Measurements from ENCODE around the gene KLK3.

- TF ChIP-seq CREB1 (IDR thresholded peaks at IDR 0.05) (no peak), CREB1 (CRISPR knock-in tag; IDR thresholded peaks at IDR 0.05) (no peak), ZC3H13 (CRISPR knock-in tag; IDR thresholded peaks at IDR 0.05) (no peak), CTCF (CRISPR knock-in tag; IDR thresholded peaks at IDR 0.05) (no peak), TRIM24 (CRISPR knock-in tag; IDR thresholded peaks at IDR 0.05) (no peak)
Observed at GRCh38 chr19:50819636-50820035, 35.1 kb upstream of the KLK3 start.

Data from HepG2 (cell line).